ENCODE data around the gene CNPY1. TPM values are rescaled to one million over a fixed set of nuclear protein-coding genes. Genes with fewer than 3 reads are reported as not detected.

CNPY1 gene
- total RNA-seq, 1 experiment from 2014 or later = not detected

- Histone ChIP-seq H3T11ph (ENCODE audit: low read length) (no peak overlapping the region), H2AK5ac (ENCODE audit: insufficient read length, low read length) (no peak overlapping the region), H2BK5ac (ENCODE audit: insufficient read length, low read length) (no peak overlapping the region), H3K4me2 (ENCODE audit: insufficient read depth, insufficient read length, low read length) (no peak overlapping the region), H3K4ac (ENCODE audit: low read depth, low read length) (no peak overlapping the region), H3K18ac (ENCODE audit: insufficient read length, low read depth, low read length) (no peak overlapping the region), H3K9ac (ENCODE audit: extremely low read depth, insufficient read length, low read length) (no peak overlapping the region), H3K79me2 (ENCODE audit: insufficient read depth, low read length) (no peaks in the 10 kb centered on the region), H4K20me1 (ENCODE audit: control insufficient read depth, insufficient read depth, insufficient read length) (no peaks in the 10 kb centered on the region), H3K9me3 (ENCODE audit: control insufficient read depth, low read depth, low read length) (no peaks in the 10 kb centered on the region), H4K91ac (ENCODE audit: insufficient read length, low read depth, low read length) (no peak overlapping the region), H3K27me3 (ENCODE audit: insufficient read depth, low read length) (no peaks in the 10 kb centered on the region), H2AFZ (ENCODE audit: low read length) (no peak overlapping the region), H2BK20ac (ENCODE audit: low read depth, low read length, poor library complexity, severe bottlenecking) (no peak overlapping the region), H2BK120ac (ENCODE audit: low read depth, low read length, poor library complexity, severe bottlenecking) (no peak overlapping the region), H3K79me1 (ENCODE audit: insufficient read depth, low read depth, low read length, poor library complexity, severe bottlenecking) (no peaks in the 10 kb centered on the region), H3K27ac (ENCODE audit: insufficient read length, low read depth, low read length) (no peak overlapping the region), H2BK15ac (ENCODE audit: low read depth, low read length) (no peak overlapping the region), H3K56ac (ENCODE audit: insufficient read length, low read depth, low read length) (no peak overlapping the region), H3K4me1 (ENCODE audit: insufficient read depth, low read length) (no peaks in the 10 kb centered on the region), H3K14ac (ENCODE audit: insufficient read depth, low read length) (no peak overlapping the region; the same call in 1 of the 2 replicates), H3K23ac (ENCODE audit: insufficient read length, low read depth, low read length) (no peak overlapping the region), H2BK12ac (ENCODE audit: insufficient read length, low read depth, low read length) (no peak overlapping the region), H4K8ac (replicated peaks; ENCODE audit: insufficient read length, low read depth, low read length) (no peak overlapping the region), H4K5ac (ENCODE audit: insufficient read length, low read depth, low read length) (no peak overlapping the region), H3K23me2 (ENCODE audit: insufficient read length, low read depth, low read length, poor library complexity, severe bottlenecking) (no peaks in the 10 kb centered on the region)
- no peak for DNase-seq
- no peak for TF ChIP-seq CTCF (conservative IDR thresholded peaks at IDR 0.05)
- peak overlapping the region in 1 of 3 experiments; percentile 18; a peak in 1 of 7 replicates for H3K27ac Mint-ChIP-seq
- H3K36me3 Mint-ChIP-seq (ENCODE audit: insufficient read depth in 1 of 3, low read depth in 3 of 3) = no peaks in the 10 kb centered on the region
- WGBS (ENCODE audit: extremely low coverage, insufficient read length, low lambda C conversion rate) = no CpG with 5 or more reads among the region's 21 CpGs
- H3K9me3 Mint-ChIP-seq = no peaks in the 10 kb centered on the region
- no peaks in the 10 kb centered on the region for H3K4me1 Mint-ChIP-seq
- no peak overlapping the region for H3K4me3 Mint-ChIP-seq
- H3K27me3 Mint-ChIP-seq (ENCODE audit: low read depth) = peaks cover 4% of the 10 kb centered on the region; the same call in 1 of the 2 replicates
Measured at GRCh38 chr7:155560196-155560885, 14.0 kb upstream of the CNPY1 start.

Data from H9 (cell line).